Tibial artery (tissue), 4 donors: ENCODE data around the gene MARK4.

Experiments used
- DNase-seq, 2 donors: peaks; one replicate each; pipeline ENCODE4 v3.0.0-alpha.2; 2019
- H3K27ac ChIP-seq, 2 donors: fragments of 200-600 bp; sonication (generic) in 1 of 2; 1 replicate in 1 of 2; 2 replicates in 1 of 2; pipeline ENCODE4 v1.5.1; 2018 to 2019; ENCODE audit warnings: mild to moderate bottlenecking in 1 of 2
- H3K27me3 ChIP-seq, 2 donors: fragments of 200-600 bp; sonication (generic) in 1 of 2; one replicate each; pipeline versions ENCODE4 v1.5.1 to v1.6.0; 2016 to 2019
- H3K36me3 ChIP-seq, 3 donors: fragments of 200-600 bp; sonication (generic) in 2 of 3; one replicate each; pipeline ENCODE4 v1.5.1; 2016 to 2019; ENCODE audit warnings: mild to moderate bottlenecking in 2 of 3
- H3K4me1 ChIP-seq, 4 donors: fragments of 200-600 bp; sonication (generic) in 2 of 4; 1 replicate in 3 of 4; 2 replicates in 1 of 4; pipeline ENCODE4 v1.5.1; 2016 to 2019
- H3K4me3 ChIP-seq, 2 donors: fragments of 200-600 bp; sonication (generic) in 1 of 2; 1 replicate in 1 of 2; 2 replicates in 1 of 2; pipeline ENCODE4 v1.5.1; 2018 to 2019; ENCODE audit warnings: mild to moderate bottlenecking in 2 of 2
- H3K9me3 ChIP-seq, 3 donors: fragments of 200-600 bp; sonication (generic) in 1 of 3; one replicate each; pipeline ENCODE4 v1.5.1; 2016 to 2019
- CTCF ChIP-seq, 2 experiments: fragments of 200-600 bp in 1 of 2; fragments of 450-650 bp in 1 of 2; IDR thresholded peaks; one replicate each; pipeline ENCODE4 v1.5.1; 2017 to 2019; ENCODE audit warnings: antibody characterized with exemption in 2 of 2, mild to moderate bottlenecking in 1 of 2, moderate library complexity in 1 of 2
- intact Hi-C: fragments of 100-400 bp; cut with DNase I; formaldehyde crosslinking; loops from one replicate; pipeline ENCODE4 v1.15.0; 2023; ENCODE audit warnings: low total_unique reads

MARK4 gene

DNA sequence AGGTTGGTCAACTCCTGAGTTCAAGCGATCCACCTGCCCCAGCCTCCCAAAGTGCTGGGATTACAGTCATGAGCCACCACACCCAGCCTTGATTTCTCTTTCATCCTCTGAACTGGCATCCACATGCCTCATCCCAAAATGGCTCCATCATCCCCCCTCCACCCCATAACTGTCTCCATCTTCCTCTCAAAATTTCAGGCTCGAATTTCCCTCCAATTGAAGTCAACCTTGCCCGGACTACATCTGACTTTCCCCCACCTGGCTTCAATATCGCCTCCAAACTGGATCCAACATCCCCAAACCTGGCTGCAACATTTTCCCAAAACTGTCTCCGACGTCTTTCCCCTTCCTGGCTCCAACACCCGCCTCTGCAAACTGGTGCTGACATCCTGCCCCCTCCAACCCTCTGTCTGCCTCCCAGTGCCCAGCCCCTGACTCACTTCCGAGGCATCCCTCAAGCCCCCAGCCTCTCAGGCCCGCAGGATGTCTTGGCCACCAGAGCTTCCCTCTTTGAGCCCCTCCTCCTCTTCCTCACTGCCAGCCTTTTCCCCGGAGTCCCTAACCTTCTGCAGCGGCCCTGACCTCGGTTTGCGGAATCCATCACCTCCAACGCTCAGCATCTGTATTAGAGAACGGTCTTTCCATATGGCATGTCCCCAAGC is 6.8 kb upstream of the MARK4 start:
- intact Hi-C loops, result no loop called here

GRCh38 chr19:45245334-45245787 is 5.7 kb upstream of the MARK4 start, which contains the start of gene EXOC3L2:
Gene EXOC3L2 (minus strand): TSS chr19:45245407. CDS start chr19:45239045, 6,362 bp downstream.
- intact Hi-C loops, result no loop called here
- Histone ChIP-seq H3K9me3 (no peaks in the 10 kb centered on the region), H3K27ac (no peak within 1 kb of the TSS), H3K27me3 (peaks cover 0 to 26% of the 10 kb centered on the region in 2 donors), H3K4me1 (peaks cover 0 to 14% (median 12%) of the 10 kb centered on the region in 4 donors), H3K4me3 (no peak within 1 kb of the TSS), H3K36me3 (no peaks in the 10 kb centered on the region)
- TF ChIP-seq CTCF (IDR thresholded peaks at IDR 0.05), result no peak
- DNase-seq, result no peak

More for the DNA sequence above, 6.8 kb upstream of the MARK4 start:
- Histone ChIP-seq H3K36me3 (no peaks in the 10 kb centered on the region), H3K9me3 (no peaks in the 10 kb centered on the region), H3K27ac (no peak overlapping the region), H3K27me3 (peaks cover 0 to 26% of the 10 kb centered on the region in 2 donors), H3K4me3 (no peak overlapping the region), H3K4me1 (peaks cover 0 to 11% (median 8%) of the 10 kb centered on the region in 4 donors)
- TF ChIP-seq CTCF (IDR thresholded peaks at IDR 0.05), result no peak
- DNase-seq, result no peak

DNA sequence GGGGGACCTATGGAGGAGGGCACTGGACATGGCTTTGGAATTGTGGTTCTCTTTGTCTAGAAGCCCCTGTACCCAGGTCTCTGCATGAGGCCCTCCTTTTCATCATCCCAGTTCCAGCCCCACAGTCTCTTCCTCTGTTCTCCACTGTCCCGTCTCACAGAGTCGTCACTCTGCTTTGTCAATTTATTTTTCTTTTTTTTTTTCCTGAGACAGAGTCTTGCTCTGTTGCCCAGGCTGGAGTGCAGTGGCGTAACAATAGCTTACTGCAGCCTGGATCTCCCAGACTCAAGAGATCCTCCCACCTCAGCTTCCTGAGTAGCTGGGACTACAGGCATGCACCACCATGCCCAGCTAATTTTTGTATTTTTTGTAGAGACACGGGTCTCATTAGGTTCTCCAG is 5.2 kb upstream of the MARK4 start:
- H3K27ac ChIP-seq, result no peak overlapping the region

DNA sequence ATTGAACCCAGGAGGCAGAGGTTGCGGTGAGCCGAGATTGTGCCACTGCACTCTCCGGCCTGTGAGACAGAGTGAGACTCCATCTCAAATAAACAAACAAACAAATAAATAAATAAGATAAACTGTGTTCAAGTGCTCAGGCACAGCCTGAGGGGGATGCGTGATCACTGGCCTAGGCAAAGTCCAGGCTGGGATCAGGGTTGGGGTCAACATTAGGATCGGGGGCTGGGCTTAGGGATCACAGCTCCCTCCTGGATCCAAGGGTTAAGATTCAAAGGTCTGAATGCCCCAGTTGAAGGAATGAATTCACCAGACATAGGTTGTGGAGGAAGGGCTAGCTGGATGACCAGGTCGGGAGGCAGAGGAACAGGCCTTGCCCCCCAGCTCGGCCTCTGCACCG is 3.9 kb upstream of the MARK4 start:
- Histone ChIP-seq H3K27me3 (peaks cover 0 to 26% of the 10 kb centered on the region in 2 donors), H3K27ac (no peak overlapping the region), H3K4me1 (peaks cover 0 to 21% (median 19%) of the 10 kb centered on the region in 4 donors), H3K9me3 (no peaks in the 10 kb centered on the region), H3K36me3 (no peaks in the 10 kb centered on the region), H3K4me3 (no peak overlapping the region)
- intact Hi-C loops, result no loop called here
- DNase-seq, result no peak
- no peak for TF ChIP-seq CTCF (IDR thresholded peaks at IDR 0.05)

More for the DNA sequence above, 5.2 kb upstream of the MARK4 start:
- Histone ChIP-seq H3K4me3 (no peak overlapping the region), H3K4me1 (peaks cover 0 to 18% (median 16%) of the 10 kb centered on the region in 4 donors), H3K36me3 (no peaks in the 10 kb centered on the region), H3K27me3 (peaks cover 0 to 26% of the 10 kb centered on the region in 2 donors), H3K9me3 (no peaks in the 10 kb centered on the region)
- intact Hi-C loops, result no loop called here
- no peak for DNase-seq
- TF ChIP-seq CTCF (IDR thresholded peaks at IDR 0.05), result no peak

DNA sequence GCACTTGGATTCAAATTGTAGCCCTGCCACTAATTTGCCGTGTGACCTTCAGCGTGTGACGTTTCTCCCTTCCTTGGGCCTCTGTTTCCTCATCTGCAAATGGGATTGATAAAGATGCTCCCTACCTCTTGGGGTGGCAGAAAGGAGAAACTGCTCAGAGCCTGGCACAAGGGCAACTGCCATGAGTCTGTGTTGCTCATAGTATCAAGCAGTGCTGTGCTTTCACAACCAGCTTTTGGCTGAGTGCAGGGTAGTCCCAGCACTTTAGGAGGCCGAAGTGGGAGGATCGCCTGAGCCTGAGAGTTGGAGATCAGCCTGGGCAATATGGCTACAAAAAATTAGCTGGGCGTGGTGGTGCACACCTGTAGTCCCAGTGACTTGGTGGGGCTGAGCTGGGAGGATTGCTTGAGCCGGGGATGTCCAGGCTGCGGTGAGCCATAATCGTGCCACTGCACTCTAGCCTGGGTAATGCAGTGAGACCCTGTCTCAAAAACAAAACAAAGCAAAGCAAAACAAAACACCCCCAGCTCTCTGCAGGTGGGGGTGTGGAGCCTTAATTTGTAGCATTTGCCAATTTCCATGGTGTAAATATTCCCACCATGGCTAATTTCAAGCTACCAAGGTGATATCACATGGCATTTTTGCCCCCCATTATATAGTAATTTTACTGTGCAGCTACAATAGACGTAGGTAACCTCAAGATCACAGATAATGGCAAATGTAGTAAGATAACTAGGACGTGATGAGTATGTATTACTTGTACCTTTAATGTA is 1.6 kb upstream of the MARK4 start:
- no peak overlapping the region for H3K27ac ChIP-seq
- no peak for TF ChIP-seq CTCF (IDR thresholded peaks at IDR 0.05)

More for the DNA sequence above, 1.6 kb upstream of the MARK4 start:
- H3K27me3 ChIP-seq, result peaks cover 0 to 14% of the 10 kb centered on the region in 2 donors
- no peaks in the 10 kb centered on the region for H3K36me3 ChIP-seq
- no peaks in the 10 kb centered on the region for H3K9me3 ChIP-seq
- DNase-seq, result no peak
- intact Hi-C loops, result loop anchor here (10.0 kb wide), 1 partner anchor 255 kb away; no protein-coding TSS in a partner anchor
- no peak overlapping the region for H3K4me3 ChIP-seq
- peaks cover 0 to 45% (median 41%) of the 10 kb centered on the region in 4 donors for H3K4me1 ChIP-seq
